HepG2 (cell line): ENCODE data around the gene KRT34. TPM values are rescaled to one million over a fixed set of nuclear protein-coding genes. Genes with fewer than 3 reads are reported as not detected.

ENCODE experiments used
- JUND ChIP-seq: sonication (generic); formaldehyde crosslinking; IDR thresholded peaks from 2 replicates; pipeline ENCODE4 v1.8.0; 2022; ENCODE audit warnings: mild to moderate bottlenecking, missing genetic modification reagents
- MAFG ChIP-seq: sonication (generic); formaldehyde crosslinking; IDR thresholded peaks from 2 replicates; pipeline ENCODE4 v1.5.1; 2020; ENCODE audit warnings: mild to moderate bottlenecking, missing genetic modification reagents
- TCF7 ChIP-seq: sonication (generic); IDR thresholded peaks from 2 replicates; pipeline ENCODE4 v1.6.1; 2016; ENCODE audit warnings: antibody characterized with exemption, low read depth
- ZNF331 ChIP-seq: sonication (generic); formaldehyde crosslinking; IDR thresholded peaks from 2 replicates; pipeline ENCODE4 v1.4.0; 2020; ENCODE audit warnings: missing genetic modification reagents
- ZNF501 ChIP-seq: sonication (generic); formaldehyde crosslinking; IDR thresholded peaks from 2 replicates; pipeline ENCODE4 v1.5.1; 2020; ENCODE audit warnings: mild to moderate bottlenecking, moderate library complexity, missing genetic modification reagents
- ZNF558 ChIP-seq: sonication (generic); formaldehyde crosslinking; IDR thresholded peaks from 2 replicates; pipeline ENCODE4 v1.9.0; 2022; ENCODE audit warnings: mild to moderate bottlenecking, missing genetic modification reagents, borderline replicate concordance
- ZNF781 ChIP-seq: sonication (generic); formaldehyde crosslinking; IDR thresholded peaks from 2 replicates; pipeline ENCODE4 v1.5.1; 2020; ENCODE audit warnings: borderline replicate concordance, mild to moderate bottlenecking, missing genetic modification reagents; ENCODE audit errors: not compliant biosample characterization
- ZNF841 ChIP-seq: sonication (generic); formaldehyde crosslinking; IDR thresholded peaks from 2 replicates; pipeline ENCODE4 v1.8.1; 2023; ENCODE audit warnings: missing genetic modification reagents, borderline replicate concordance
- ZSCAN21 ChIP-seq: sonication (generic); formaldehyde crosslinking; IDR thresholded peaks from 2 replicates; pipeline ENCODE4 v1.8.0; 2022; ENCODE audit warnings: mild to moderate bottlenecking, missing genetic modification reagents, moderate library complexity, borderline replicate concordance
- polyA plus RNA-seq, 8 experiments: library from polyadenylated mRNA; depleted of rRNA in 3 of 8; stranded (reverse) in 7 of 8; unstranded in 1 of 8; fragments of >200 nt; fragmentation: Illumina TruSeq in 4 of 8; extraction: Trizol in 4 of 8; gene quantifications; 2 replicates each; pipeline versions ENCODE4 v1.2.1 to v1.2.3, GENCODE V29; 2011 to 2016; ENCODE audit warnings: low read depth in 4 of 8, missing spikeins in 1 of 8, mixed read lengths in 1 of 8; ENCODE audit not compliant: insufficient read depth in 1 of 8
- total RNA-seq, 5 experiments: library from RNA; depleted of rRNA; stranded (reverse); fragments of >200 nt; fragmentation: Illumina TruSeq; extraction: Trizol; gene quantifications; 2 replicates each; pipeline ENCODE4 v1.2.3, GENCODE V29; 2016; ENCODE audit warnings: low read depth in 1 of 5
- TF ChIP-seq, protein P1 (sequence below): sonication (generic); formaldehyde crosslinking; IDR thresholded peaks from one replicate; pipeline ENCODE4 v1.5.1; 2020; ENCODE audit warnings: mild to moderate bottlenecking, missing genetic modification reagents; ENCODE audit errors: not compliant biosample characterization
- TF ChIP-seq, protein P2 (sequence below): sonication (generic); formaldehyde crosslinking; IDR thresholded peaks from 2 replicates; pipeline ENCODE4 v1.9.0; 2021; ENCODE audit warnings: missing genetic modification reagents, borderline replicate concordance
- TF ChIP-seq, protein P3 (sequence below): sonication (generic); formaldehyde crosslinking; IDR thresholded peaks from 2 replicates; pipeline ENCODE4 v1.4.0; 2020; ENCODE audit warnings: missing genetic modification reagents; ENCODE audit errors: not compliant biosample characterization
- TF ChIP-seq, protein P4 (sequence below): sonication (generic); formaldehyde crosslinking; IDR thresholded peaks from 2 replicates; pipeline ENCODE4 v1.5.1; 2020; ENCODE audit warnings: missing genetic modification reagents, mild to moderate bottlenecking, borderline replicate concordance
- TF ChIP-seq, protein P5 (sequence below): sonication (generic); formaldehyde crosslinking; IDR thresholded peaks from 2 replicates; pipeline ENCODE4 v1.9.0; 2022; ENCODE audit warnings: low read depth, missing genetic modification reagents

Gene KRT34
- total and polyA plus RNA-seq, 2 of the 13 experiments (the other 11 are each of a cell fraction or from before 2014, with no cell fraction given): not detected

DNA sequence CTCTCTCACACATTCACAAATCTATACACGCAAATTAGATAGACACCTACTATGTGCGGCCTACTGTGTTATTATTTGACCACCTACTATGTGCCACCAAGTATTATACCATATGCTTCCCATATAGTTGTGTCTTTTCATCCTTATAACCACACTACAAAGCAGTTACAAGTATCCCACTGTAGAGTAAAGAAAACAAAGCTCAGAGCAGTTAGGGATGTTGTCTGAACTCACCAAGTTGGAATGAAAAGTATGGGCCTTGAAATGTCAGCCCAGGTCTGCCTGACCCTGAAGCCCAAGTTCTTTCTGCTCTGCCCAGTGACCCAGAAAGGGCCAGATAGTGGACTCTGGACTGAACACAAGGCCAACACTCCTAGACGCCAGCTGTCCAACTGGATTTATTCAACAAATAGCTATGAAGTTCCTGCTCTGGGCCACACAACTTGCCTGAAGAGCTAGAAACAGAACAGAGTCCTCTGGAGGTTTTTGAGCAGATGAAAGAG lies 33.8 kb upstream of the KRT34 start (continued):
- TF ChIP-seq, protein P1, sequence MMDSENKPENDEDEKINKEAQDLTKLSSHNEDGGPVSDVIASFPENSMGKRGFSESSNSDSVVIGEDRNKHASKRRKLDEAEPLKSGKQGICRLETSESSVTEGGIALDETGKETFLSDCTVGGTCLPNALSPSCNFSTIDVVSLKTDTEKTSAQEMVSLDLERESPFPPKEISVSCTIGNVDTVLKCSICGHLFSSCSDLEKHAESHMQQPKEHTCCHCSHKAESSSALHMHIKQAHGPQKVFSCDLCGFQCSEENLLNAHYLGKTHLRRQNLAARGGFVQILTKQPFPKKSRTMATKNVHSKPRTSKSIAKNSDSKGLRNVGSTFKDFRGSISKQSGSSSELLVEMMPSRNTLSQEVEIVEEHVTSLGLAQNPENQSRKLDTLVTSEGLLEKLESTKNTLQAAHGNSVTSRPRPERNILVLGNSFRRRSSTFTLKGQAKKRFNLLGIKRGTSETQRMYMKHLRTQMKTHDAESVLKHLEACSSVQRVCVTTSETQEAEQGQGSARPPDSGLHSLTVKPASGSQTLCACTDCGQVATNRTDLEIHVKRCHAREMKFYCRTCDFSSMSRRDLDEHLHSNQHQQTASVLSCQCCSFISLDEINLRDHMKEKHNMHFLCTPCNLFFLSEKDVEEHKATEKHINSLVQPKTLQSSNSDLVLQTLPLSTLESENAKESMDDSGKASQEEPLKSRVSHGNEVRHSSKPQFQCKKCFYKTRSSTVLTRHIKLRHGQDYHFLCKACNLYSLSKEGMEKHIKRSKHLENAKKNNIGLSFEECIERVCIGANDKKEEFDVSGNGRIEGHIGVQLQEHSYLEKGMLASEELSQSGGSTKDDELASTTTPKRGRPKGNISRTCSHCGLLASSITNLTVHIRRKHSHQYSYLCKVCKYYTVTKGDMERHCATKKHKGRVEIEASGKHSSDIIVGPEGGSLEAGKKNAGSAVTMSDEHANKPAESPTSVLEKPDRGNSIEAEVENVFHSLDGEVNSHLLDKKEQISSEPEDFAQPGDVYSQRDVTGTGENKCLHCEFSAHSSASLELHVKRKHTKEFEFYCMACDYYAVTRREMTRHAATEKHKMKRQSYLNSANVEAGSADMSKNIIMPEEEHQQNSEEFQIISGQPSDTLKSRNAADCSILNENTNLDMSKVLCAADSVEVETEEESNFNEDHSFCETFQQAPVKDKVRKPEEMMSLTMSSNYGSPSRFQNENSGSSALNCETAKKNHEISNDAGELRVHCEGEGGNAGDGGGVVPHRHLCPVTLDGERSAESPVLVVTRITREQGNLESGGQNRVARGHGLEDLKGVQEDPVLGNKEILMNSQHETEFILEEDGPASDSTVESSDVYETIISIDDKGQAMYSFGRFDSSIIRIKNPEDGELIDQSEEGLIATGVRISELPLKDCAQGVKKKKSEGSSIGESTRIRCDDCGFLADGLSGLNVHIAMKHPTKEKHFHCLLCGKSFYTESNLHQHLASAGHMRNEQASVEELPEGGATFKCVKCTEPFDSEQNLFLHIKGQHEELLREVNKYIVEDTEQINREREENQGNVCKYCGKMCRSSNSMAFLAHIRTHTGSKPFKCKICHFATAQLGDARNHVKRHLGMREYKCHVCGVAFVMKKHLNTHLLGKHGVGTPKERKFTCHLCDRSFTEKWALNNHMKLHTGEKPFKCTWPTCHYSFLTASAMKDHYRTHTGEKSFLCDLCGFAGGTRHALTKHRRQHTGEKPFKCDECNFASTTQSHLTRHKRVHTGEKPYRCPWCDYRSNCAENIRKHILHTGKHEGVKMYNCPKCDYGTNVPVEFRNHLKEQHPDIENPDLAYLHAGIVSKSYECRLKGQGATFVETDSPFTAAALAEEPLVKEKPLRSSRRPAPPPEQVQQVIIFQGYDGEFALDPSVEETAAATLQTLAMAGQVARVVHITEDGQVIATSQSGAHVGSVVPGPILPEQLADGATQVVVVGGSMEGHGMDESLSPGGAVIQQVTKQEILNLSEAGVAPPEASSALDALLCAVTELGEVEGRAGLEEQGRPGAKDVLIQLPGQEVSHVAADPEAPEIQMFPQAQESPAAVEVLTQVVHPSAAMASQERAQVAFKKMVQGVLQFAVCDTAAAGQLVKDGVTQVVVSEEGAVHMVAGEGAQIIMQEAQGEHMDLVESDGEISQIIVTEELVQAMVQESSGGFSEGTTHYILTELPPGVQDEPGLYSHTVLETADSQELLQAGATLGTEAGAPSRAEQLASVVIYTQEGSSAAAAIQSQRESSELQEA (CRISPR knock-in tag): no peak
- TF ChIP-seq ZSCAN21 (CRISPR knock-in tag) (no peak), ZNF558 (CRISPR knock-in tag) (no peak), ZNF331 (CRISPR knock-in tag) (peak; percentile 55; the same call in 1 of the 2 replicates), TCF7 (peak; percentile 48), ZNF841 (no peak), JUND (CRISPR knock-in tag) (peak; percentile 87), MAFG (no peak), ZNF781 (CRISPR knock-in tag) (no peak), ZNF501 (CRISPR knock-in tag) (peak; percentile 41)
- TF ChIP-seq, protein P2, sequence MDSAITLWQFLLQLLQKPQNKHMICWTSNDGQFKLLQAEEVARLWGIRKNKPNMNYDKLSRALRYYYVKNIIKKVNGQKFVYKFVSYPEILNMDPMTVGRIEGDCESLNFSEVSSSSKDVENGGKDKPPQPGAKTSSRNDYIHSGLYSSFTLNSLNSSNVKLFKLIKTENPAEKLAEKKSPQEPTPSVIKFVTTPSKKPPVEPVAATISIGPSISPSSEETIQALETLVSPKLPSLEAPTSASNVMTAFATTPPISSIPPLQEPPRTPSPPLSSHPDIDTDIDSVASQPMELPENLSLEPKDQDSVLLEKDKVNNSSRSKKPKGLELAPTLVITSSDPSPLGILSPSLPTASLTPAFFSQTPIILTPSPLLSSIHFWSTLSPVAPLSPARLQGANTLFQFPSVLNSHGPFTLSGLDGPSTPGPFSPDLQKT (CRISPR knock-in tag): no peak
- TF ChIP-seq, protein P3, sequence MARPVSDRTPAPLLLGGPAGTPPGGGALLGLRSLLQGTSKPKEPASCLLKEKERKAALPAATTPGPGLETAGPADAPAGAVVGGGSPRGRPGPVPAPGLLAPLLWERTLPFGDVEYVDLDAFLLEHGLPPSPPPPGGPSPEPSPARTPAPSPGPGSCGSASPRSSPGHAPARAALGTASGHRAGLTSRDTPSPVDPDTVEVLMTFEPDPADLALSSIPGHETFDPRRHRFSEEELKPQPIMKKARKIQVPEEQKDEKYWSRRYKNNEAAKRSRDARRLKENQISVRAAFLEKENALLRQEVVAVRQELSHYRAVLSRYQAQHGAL (CRISPR knock-in tag): no peak
- TF ChIP-seq, protein P4, sequence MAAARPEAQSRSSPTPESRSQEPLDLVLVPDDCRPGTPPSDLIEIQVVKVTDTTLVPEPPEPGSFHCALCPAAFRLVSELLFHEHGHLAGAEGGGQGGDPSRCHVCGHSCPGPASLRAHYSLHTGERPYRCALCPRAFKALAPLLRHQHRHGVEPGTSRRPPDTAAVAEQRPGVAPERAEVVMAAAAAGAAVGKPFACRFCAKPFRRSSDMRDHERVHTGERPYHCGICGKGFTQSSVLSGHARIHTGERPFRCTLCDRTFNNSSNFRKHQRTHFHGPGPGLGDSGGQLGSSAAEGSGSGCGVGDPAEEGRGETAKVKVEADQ (CRISPR knock-in tag): no peak
- TF ChIP-seq, protein P5, sequence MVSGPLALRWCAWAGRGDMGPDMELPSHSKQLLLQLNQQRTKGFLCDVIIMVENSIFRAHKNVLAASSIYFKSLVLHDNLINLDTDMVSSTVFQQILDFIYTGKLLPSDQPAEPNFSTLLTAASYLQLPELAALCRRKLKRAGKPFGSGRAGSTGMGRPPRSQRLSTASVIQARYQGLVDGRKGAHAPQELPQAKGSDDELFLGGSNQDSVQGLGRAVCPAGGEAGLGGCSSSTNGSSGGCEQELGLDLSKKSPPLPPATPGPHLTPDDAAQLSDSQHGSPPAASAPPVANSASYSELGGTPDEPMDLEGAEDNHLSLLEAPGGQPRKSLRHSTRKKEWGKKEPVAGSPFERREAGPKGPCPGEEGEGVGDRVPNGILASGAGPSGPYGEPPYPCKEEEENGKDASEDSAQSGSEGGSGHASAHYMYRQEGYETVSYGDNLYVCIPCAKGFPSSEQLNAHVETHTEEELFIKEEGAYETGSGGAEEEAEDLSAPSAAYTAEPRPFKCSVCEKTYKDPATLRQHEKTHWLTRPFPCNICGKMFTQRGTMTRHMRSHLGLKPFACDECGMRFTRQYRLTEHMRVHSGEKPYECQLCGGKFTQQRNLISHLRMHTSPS (CRISPR knock-in tag): no peak
